Measurements from ENCODE around the gene PRKACA.

DNA sequence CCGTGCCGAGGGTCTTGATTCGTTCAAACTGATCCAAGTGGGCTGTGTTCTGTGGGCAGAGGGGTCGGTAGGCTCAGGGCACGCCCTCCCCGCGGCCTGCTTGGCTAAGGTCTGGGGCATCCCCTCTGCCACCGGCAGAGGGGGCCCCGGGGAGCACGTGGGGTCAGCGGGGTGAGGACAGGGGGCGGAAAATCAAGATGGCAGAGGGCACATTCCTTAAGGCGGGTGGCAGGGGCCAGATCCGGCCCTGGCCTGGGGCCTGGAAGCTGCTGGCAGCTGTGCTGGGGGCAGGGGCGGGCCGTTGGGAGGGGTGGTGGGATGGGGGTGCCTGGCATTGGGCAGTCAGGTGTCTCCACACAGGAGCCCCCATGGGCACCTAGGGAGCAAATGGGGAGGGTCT, 10.7 kb downstream of the PRKACA start:
- no peak for TF ChIP-seq EZH2 (IDR thresholded peaks at IDR 0.05; ENCODE audit: borderline replicate concordance, low read depth, low read length, poor library complexity, severe bottlenecking)
- TF ChIP-seq, protein P1, sequence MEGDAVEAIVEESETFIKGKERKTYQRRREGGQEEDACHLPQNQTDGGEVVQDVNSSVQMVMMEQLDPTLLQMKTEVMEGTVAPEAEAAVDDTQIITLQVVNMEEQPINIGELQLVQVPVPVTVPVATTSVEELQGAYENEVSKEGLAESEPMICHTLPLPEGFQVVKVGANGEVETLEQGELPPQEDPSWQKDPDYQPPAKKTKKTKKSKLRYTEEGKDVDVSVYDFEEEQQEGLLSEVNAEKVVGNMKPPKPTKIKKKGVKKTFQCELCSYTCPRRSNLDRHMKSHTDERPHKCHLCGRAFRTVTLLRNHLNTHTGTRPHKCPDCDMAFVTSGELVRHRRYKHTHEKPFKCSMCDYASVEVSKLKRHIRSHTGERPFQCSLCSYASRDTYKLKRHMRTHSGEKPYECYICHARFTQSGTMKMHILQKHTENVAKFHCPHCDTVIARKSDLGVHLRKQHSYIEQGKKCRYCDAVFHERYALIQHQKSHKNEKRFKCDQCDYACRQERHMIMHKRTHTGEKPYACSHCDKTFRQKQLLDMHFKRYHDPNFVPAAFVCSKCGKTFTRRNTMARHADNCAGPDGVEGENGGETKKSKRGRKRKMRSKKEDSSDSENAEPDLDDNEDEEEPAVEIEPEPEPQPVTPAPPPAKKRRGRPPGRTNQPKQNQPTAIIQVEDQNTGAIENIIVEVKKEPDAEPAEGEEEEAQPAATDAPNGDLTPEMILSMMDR (conservative IDR thresholded peaks at IDR 0.05; ENCODE audit: low read depth, low read length): no peak

Data from A673 (cell line).